ENCODE results near the gene KLHL41. TPM values are rescaled to one million over a fixed set of nuclear protein-coding genes. Genes with fewer than 3 reads are reported as not detected.

KLHL41 gene
- total RNA-seq, 1 donor from 2014 or later: 2.2 TPM

DNA sequence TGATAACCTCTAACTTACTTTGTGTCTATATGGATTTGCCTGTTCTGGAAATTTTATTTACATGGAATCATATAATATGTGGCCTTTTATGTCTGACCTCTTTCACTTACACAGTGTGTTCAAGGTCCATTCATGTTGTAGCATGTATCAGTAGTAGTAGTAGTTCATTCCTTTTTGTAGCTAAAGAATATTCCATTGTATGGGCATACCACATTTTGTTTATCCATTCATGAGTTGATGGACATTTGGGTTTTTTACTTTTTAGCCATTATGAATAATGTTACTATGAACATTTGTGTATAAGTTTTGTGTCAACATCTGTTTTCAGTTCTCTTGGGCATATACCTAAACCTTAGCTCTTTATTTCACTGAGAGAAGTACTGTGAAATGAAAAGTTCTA, 18.7 kb upstream of the KLHL41 start:
- H3K9me3 Mint-ChIP-seq (ENCODE audit: low read depth): no peaks in the 10 kb centered on the region
- H3K27ac Mint-ChIP-seq (ENCODE audit: unreplicated experiment): no peak overlapping the region
- H3K4me1 Mint-ChIP-seq (ENCODE audit: low read depth): no peaks in the 10 kb centered on the region
- H3K4me3 Mint-ChIP-seq (ENCODE audit: unreplicated experiment): no peak overlapping the region
- TF ChIP-seq, protein P1, sequence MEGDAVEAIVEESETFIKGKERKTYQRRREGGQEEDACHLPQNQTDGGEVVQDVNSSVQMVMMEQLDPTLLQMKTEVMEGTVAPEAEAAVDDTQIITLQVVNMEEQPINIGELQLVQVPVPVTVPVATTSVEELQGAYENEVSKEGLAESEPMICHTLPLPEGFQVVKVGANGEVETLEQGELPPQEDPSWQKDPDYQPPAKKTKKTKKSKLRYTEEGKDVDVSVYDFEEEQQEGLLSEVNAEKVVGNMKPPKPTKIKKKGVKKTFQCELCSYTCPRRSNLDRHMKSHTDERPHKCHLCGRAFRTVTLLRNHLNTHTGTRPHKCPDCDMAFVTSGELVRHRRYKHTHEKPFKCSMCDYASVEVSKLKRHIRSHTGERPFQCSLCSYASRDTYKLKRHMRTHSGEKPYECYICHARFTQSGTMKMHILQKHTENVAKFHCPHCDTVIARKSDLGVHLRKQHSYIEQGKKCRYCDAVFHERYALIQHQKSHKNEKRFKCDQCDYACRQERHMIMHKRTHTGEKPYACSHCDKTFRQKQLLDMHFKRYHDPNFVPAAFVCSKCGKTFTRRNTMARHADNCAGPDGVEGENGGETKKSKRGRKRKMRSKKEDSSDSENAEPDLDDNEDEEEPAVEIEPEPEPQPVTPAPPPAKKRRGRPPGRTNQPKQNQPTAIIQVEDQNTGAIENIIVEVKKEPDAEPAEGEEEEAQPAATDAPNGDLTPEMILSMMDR (IDR thresholded peaks at IDR 0.05): no peak
- peaks cover 7% of the 10 kb centered on the region for H3K36me3 Mint-ChIP-seq (ENCODE audit: low read depth)
- no peak for DNase-seq (ENCODE audit: low spot score)
- no peaks in the 10 kb centered on the region for H3K27me3 Mint-ChIP-seq (ENCODE audit: low read depth)

DNA sequence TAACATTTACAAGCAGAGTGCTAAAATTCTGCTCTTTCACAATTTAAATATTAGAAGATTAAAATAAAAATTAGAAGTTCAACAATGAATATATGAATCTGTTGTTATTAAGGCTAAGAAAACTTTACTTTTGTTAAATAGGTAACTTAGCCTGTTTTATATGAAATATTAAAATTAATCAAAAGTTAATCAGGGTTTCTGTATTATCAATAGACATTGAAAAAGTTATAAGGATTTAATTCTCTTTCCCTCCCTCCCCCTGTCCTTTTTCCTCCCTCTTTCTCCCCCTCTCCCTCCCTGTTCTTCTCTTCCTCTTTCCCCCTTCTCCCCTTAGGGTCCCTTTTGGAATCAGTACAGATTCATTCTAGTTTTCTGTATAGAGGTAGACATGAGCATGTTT, 18.1 kb upstream of the KLHL41 start:
- no peaks in the 10 kb centered on the region for H3K27me3 Mint-ChIP-seq (ENCODE audit: low read depth)
- no peak for DNase-seq (ENCODE audit: low spot score)
- peaks cover 9% of the 10 kb centered on the region for H3K36me3 Mint-ChIP-seq (ENCODE audit: low read depth)
- no peak overlapping the region for H3K27ac Mint-ChIP-seq (ENCODE audit: unreplicated experiment)
- no peaks in the 10 kb centered on the region for H3K9me3 Mint-ChIP-seq (ENCODE audit: low read depth)
- TF ChIP-seq, protein P1 (IDR thresholded peaks at IDR 0.05): no peak
- no peak overlapping the region for H3K4me3 Mint-ChIP-seq (ENCODE audit: unreplicated experiment)
- H3K4me1 Mint-ChIP-seq (ENCODE audit: low read depth): no peaks in the 10 kb centered on the region

DNA sequence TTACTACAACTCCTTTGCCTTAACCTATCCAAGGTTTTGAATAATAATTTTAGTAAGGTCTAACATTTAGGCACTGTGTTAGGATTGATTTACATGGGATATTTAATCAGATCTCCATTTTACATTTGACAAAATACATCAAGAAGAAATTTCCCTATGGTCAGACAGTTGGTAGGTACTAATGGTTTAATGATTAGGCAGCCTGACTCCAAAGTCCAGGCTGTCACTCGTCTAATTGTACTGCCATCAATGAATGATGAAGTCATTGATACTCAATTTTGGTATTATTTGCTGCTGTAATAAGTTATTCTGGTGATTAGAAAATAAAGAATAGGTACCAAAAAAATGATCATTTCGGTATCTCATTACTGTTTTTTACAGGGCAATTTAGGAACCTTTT, 16.1 kb upstream of the KLHL41 start:
- TF ChIP-seq, protein P1 (IDR thresholded peaks at IDR 0.05): no peak
- no peaks in the 10 kb centered on the region for H3K9me3 Mint-ChIP-seq (ENCODE audit: low read depth)
- no peak overlapping the region for H3K4me3 Mint-ChIP-seq (ENCODE audit: unreplicated experiment)
- H3K27ac Mint-ChIP-seq (ENCODE audit: unreplicated experiment): no peak overlapping the region
- peaks cover 11% of the 10 kb centered on the region for H3K36me3 Mint-ChIP-seq (ENCODE audit: low read depth)
- no peaks in the 10 kb centered on the region for H3K4me1 Mint-ChIP-seq (ENCODE audit: low read depth)
- no peak for DNase-seq (ENCODE audit: low spot score)
- no peaks in the 10 kb centered on the region for H3K27me3 Mint-ChIP-seq (ENCODE audit: low read depth)

DNA sequence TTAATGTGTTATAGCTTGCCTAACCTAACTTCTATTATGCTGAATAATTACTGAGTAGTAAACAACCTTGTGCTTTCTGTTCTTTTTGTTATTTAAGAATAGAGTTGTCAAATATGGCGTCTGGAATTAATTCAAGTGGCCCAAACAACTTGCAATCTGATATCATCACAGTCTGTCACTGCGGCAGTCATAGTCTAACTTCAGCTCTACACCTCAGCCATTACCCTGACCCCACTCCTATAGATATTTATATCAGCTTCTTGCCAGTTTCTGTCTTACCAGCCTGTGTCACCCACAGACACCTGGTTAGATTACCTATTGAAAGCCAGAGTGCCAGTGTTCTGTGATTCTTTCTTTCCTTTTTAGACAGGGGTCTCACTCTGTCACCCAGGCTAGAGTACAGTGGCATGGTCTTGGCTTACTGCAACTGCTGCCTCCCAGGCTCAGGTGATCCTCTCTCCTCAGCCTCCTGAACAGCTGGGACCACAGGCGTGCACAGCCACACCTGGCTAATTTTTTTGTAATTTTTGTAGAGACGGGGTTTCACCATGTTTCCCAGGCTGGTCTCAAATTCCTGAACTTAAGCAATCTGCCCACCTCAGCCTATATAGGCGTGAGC, 14.1 kb upstream of the KLHL41 start:
- Mint-ChIP-seq H3K9me3 (ENCODE audit: low read depth) (no peaks in the 10 kb centered on the region), H3K4me1 (ENCODE audit: low read depth) (no peaks in the 10 kb centered on the region), H3K4me3 (ENCODE audit: unreplicated experiment) (no peak overlapping the region), H3K36me3 (ENCODE audit: low read depth) (peaks cover 11% of the 10 kb centered on the region), H3K27me3 (ENCODE audit: low read depth) (no peaks in the 10 kb centered on the region), H3K27ac (ENCODE audit: unreplicated experiment) (no peak overlapping the region)
- TF ChIP-seq, protein P1 (IDR thresholded peaks at IDR 0.05): no peak
- no peak for DNase-seq (ENCODE audit: low spot score)

DNA sequence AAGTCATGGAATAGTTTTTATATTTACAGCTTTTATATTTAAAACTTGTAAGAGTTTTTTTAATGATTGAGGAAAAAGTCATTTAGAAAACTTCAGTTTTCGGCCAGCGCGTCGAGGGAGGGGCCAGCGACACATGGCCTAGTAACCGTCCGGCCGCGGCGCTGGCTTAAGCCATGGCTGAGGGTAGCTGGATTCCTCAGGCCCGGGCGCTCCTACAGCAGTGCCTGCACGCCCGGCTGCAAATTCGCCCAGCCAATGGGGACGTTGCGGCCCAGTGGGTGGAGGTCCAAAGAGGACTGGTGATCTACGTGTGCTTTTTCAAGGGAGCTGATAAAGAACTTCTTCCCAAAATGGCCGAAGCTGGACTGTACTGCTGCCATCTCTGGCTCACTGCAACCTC, 4.9 kb upstream of the KLHL41 start:
- no peaks in the 10 kb centered on the region for H3K27me3 Mint-ChIP-seq (ENCODE audit: low read depth)
- H3K9me3 Mint-ChIP-seq (ENCODE audit: low read depth): peaks cover 4% of the 10 kb centered on the region
- TF ChIP-seq, protein P1 (IDR thresholded peaks at IDR 0.05): no peak
- peaks cover 4% of the 10 kb centered on the region for H3K36me3 Mint-ChIP-seq (ENCODE audit: low read depth)
- H3K4me1 Mint-ChIP-seq (ENCODE audit: low read depth): peaks cover 19% of the 10 kb centered on the region
- no peak overlapping the region for H3K27ac Mint-ChIP-seq (ENCODE audit: unreplicated experiment)
- H3K4me3 Mint-ChIP-seq (ENCODE audit: unreplicated experiment): no peak overlapping the region
- DNase-seq (ENCODE audit: low spot score): no peak
